GM12801 (cell line): Measurements from ENCODE around the gene MSH5.

Experiments
- TF ChIP-seq, protein P1 (sequence below): IDR thresholded peaks from one replicate; pipeline ENCODE4 v1.5.1; 2011; ENCODE audit warnings: control low read depth; ENCODE audit not compliant: insufficient read length; ENCODE audit errors: extremely low read depth

The MSH5 gene

DNA sequence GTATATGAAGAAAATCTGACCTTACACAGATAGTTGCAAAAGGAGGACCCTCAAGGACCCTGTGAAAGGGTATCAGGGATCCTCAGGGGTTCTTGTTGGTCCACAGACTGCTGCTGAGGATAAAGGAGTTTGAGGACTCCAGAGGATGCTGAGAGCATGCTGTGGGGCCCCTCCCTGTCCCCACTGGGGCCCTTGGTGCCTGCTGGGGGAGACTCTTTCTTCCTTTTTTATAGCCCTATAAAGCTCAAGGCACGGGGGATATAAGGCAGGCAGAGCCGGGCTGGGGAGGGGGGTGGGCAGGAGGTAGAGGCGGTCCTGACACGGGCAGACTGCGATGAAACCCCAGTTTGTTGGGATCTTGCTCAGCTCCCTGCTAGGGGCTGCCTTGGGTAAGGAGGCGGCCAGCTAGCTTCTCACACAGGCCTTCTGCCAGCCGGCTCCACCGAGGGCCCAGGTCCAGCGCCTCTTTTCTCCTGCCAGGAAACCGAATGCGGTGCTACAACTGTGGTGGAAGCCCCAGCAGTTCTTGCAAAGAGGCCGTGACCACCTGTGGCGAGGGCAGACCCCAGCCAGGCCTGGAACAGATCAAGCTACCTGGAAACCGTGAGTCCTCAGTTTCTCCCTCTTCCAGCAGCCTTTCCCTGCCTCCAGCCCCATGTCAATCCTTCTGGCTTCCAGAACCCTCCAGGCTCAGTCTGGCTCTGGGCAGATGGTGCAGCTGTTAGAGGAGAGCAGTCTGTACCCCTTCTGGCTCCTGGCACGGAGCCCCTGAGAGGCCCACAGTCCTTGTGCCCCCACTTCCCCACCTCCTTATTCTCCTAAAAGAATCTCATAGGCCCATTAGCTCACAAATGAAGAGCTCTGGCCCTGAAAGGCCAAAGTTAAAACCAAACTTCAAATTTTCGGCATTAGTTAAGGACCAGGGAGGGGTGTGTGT, 24.5 kb upstream of the MSH5 start, which contains the start of gene LY6G6D:
Gene LY6G6D, plus strand, starts transcription at position 327 of the 937 bp plus-strand sequence. Its CDS starts 8 bp downstream, at position 335.
- TF ChIP-seq, protein P1, sequence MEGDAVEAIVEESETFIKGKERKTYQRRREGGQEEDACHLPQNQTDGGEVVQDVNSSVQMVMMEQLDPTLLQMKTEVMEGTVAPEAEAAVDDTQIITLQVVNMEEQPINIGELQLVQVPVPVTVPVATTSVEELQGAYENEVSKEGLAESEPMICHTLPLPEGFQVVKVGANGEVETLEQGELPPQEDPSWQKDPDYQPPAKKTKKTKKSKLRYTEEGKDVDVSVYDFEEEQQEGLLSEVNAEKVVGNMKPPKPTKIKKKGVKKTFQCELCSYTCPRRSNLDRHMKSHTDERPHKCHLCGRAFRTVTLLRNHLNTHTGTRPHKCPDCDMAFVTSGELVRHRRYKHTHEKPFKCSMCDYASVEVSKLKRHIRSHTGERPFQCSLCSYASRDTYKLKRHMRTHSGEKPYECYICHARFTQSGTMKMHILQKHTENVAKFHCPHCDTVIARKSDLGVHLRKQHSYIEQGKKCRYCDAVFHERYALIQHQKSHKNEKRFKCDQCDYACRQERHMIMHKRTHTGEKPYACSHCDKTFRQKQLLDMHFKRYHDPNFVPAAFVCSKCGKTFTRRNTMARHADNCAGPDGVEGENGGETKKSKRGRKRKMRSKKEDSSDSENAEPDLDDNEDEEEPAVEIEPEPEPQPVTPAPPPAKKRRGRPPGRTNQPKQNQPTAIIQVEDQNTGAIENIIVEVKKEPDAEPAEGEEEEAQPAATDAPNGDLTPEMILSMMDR = no peak

DNA sequence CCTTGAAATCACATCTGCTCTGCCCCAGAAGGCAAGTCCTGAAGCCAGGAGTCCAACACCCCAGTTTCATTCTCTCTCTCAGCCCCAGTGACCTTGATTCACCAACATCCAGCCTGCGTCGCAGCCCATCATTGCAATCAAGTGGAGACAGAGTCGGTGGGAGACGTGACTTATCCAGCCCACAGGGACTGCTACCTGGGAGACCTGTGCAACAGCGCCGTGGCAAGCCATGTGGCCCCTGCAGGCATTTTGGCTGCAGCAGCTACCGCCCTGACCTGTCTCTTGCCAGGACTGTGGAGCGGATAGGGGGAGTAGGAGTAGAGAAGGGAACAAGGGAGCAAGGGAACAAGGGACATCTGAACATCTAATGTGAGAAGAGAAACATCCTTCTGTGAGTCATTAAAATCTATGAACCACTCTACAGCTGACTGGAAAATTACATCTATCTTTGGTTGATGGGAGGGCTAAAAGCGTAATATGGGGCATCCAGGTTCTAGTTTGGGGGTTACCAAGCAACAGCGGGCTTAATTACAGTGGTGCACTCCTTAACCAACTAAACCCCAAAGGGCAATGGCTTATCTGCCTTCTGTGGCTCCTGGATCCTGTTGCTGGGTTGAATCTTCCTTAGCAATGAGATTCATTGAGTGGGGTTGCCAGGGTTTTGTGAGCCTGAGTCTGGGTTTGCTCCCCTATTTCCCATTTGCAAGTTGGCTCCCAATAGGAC, 22.1 kb upstream of the MSH5 start:
- TF ChIP-seq, protein P1 = no peak

DNA sequence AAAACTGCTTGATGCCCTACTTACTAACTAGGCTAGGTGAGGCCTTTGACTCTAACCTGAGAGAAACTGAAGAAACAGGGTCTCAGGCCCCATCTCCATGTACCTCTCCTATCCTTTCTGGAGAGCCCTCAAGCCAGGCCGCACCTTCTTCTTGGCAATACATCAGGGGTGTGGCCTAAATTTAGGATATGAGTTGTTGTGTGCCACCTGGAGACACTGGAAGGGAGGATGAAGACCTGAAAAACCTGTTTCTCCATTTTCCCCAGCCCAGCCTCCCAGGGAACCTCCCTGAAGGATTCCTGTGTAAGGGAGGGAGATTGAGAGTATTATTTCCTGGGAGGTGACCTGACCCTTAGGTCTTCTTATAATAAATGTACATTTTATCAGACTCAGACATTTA, 21.5 kb upstream of the MSH5 start:
- TF ChIP-seq, protein P1 = no peak

DNA sequence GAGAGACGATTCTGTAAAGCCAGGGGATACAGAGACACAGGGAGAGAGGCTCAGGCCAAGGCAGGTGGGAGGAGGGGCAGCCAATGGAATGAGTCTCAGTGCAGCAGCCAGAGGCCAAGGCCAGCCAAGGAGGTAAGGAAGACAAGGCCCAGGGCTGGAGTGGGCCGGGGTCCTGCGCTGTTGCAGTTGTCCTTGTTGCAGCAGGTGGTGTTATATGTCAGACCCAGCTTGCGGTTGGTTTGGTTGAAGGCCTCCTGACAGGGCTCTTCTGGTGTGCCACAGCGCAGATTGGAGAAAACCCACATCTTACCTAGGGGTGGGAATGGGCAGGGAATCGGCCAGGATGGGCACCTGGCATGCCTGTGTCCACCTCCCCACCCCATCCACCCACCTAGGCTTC, 20.8 kb upstream of the MSH5 start:
- TF ChIP-seq, protein P1 = no peak

DNA sequence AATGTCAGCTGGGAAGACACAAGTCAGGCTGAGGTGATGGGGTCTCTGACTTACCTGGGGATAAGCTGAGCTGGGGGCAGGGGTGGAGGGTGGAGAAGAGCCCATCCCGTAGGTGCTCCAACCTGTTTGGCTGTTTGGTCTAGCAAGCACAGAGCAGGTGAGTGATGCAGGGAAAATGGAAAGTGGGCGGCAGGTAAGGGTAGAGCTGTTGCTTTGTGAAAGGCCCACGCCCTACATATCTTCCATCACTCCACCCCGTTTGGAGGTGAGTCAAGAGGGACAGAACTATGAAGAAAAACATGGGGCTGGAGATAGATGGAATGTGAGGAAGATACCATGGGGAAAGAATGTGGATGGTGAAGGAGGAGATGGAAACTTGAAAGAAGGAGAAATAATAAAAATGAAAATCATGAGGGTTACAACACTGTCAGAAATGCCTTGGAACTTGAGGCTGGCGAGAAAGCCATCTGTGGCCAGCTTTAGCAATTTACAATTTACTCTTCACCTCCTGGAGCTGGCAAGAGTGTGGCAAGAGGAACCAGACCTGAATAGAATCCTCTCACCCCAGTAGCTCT, 19.5 kb upstream of the MSH5 start:
- TF ChIP-seq, protein P1 = no peak

DNA sequence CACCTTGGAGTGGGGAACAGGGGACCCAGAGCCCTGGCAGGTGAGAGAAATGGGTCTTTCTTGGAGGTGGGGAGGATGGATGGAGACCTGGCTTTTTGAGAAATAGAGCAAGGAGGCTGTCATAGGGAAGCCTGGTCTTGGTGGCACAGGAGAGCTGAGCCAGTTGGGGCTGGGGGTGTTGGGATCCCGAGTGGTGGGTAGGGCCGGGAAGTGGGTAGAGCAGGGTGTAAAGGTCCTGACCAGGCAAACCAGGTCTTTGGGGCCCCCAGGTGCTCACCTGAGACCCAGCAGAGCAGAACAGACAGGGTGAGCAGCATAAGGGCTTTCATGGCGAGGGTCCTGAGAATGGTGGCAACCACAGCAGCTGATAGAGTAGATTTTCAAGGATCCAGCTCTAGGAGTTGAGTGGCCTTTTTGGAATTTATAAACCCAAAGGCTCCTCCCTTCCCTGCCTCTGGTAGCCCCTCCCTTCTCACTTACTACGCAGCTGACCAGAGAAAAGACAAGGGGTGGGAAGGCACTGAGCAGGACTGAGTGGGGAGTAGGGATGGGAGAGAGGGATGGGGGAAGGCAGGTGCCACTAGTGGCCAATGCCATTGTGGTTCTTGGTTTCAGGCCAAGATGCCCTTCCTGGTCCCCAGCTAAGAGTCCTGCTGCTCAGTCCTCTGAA, 18.3 kb upstream of the MSH5 start, which contains the start of gene LY6G6C:
Gene LY6G6C, minus strand, starts transcription at position 396 of the 670 bp plus-strand sequence. Its CDS starts 67 bp downstream, at position 329.
- TF ChIP-seq, protein P1 = no peak
